HuH-7 (cell line): Measurements from ENCODE around the gene DACT3.
"Not testable (repeated sequence)": the region's sequence is repeated elsewhere in the genome, so short reads cannot be mapped to it uniquely, and the experiment has no call there.

Source experiments
- DNase-seq: peaks from one replicate; pipeline ENCODE4 v3.0.0; 2011; ENCODE audit warnings: low spot score

Gene DACT3

GRCh38 chr19:46634045-46634655 is 26.8 kb downstream of the DACT3 start:
- DNase-seq = peak; percentile 73

- DNase-seq = no peak
Observed at GRCh38 chr19:46633130-46633529, 27.9 kb downstream of the DACT3 start.

GRCh38 chr19:46631481-46631880 is 29.5 kb downstream of the DACT3 start:
- no peak for DNase-seq

GRCh38 chr19:46630586-46631205 is 30.3 kb downstream of the DACT3 start:
- DNase-seq = no peak

GRCh38 chr19:46629546-46630025 is 31.4 kb downstream of the DACT3 start:
- no peak for DNase-seq

- DNase-seq = not testable (repeated sequence)
Observed at GRCh38 chr19:46628970-46629369, 32.0 kb downstream of the DACT3 start.

- no peak for DNase-seq
Observed at GRCh38 chr19:46626446-46626845, 34.5 kb downstream of the DACT3 start.

GRCh38 chr19:46625731-46626130 is 35.3 kb downstream of the DACT3 start:
- DNase-seq = no peak

GRCh38 chr19:46624958-46625661 is 35.9 kb downstream of the DACT3 start, which contains the start of gene PTGIR:
TSS of gene PTGIR (minus strand) at chr19:46625089. CDS start at chr19:46624225, 864 bp downstream.
- DNase-seq = no peak

GRCh38 chr19:46623915-46624502 is 37.0 kb downstream of the DACT3 start:
- DNase-seq = no peak

GRCh38 chr19:46622118-46622446 is 38.9 kb downstream of the DACT3 start:
- DNase-seq = no peak

- no peak for DNase-seq
Observed at GRCh38 chr19:46621191-46622117, 39.5 kb downstream of the DACT3 start.

GRCh38 chr19:46620716-46621115 is 40.3 kb downstream of the DACT3 start:
- no peak for DNase-seq

- no peak for DNase-seq
Observed at GRCh38 chr19:46620267-46620666, 40.7 kb downstream of the DACT3 start.

GRCh38 chr19:46618670-46619231 is 42.2 kb downstream of the DACT3 start:
- no peak for DNase-seq

GRCh38 chr19:46617601-46618000 is 43.4 kb downstream of the DACT3 start:
- no peak for DNase-seq

- DNase-seq = peak; percentile 86
Observed at GRCh38 chr19:46616631-46617322, 44.2 kb downstream of the DACT3 start.

- no peak for DNase-seq
Observed at GRCh38 chr19:46615966-46616365, 45.0 kb downstream of the DACT3 start.

GRCh38 chr19:46614114-46614722 is 46.8 kb downstream of the DACT3 start:
- DNase-seq = peak; percentile 93

- DNase-seq = no peak
Observed at GRCh38 chr19:46613525-46613924, 47.5 kb downstream of the DACT3 start.
